SK-N-MC (cell line): Measurements from ENCODE around the gene ZNF175.

Experiments used
- DNase-seq: peaks from one replicate; pipeline ENCODE4 v3.0.0-alpha.2; 2011; ENCODE audit warnings: low read depth, low spot score
- H3K27ac ChIP-seq: fragments of 200-600 bp; sonication (generic); 2 replicates; pipeline ENCODE4 v1.5.1; 2016; ENCODE audit warnings: mixed run types
- H3K36me3 ChIP-seq: fragments of 200-600 bp; sonication (generic); 2 replicates; pipeline ENCODE4 v1.6.1; 2017; ENCODE audit warnings: antibody characterized with exemption, low read length, mixed read lengths; ENCODE audit not compliant: insufficient read depth
- H3K4me3 ChIP-seq: fragments of 200-600 bp; sonication (generic); 2 replicates; pipeline ENCODE4 v1.5.1; 2016
- H3K9ac ChIP-seq: fragments of 200-600 bp; sonication (generic); 2 replicates; pipeline ENCODE4 v1.8.0; 2017; ENCODE audit warnings: mixed run types, mixed read lengths; ENCODE audit not compliant: insufficient read length
- H3K9me3 ChIP-seq: fragments of 200-600 bp; sonication (generic); 2 replicates; pipeline ENCODE4 v1.6.1; 2017; ENCODE audit warnings: low read depth, mild to moderate bottlenecking, antibody characterized with exemption, low read length, moderate library complexity, mixed read lengths
- EZH2 ChIP-seq: fragments of 200-600 bp; sonication (generic); IDR thresholded peaks from one replicate; pipeline ENCODE4 v1.6.1; 2017; ENCODE audit warnings: antibody characterized with exemption
- FOXP2 ChIP-seq: optimal IDR thresholded peaks from 2 replicates; pipeline ENCODE3; 2011; ENCODE audit warnings: mild to moderate bottlenecking, moderate library complexity; ENCODE audit not compliant: insufficient read depth; ENCODE audit errors: extremely low read length, control extremely low read depth
- POLR2AphosphoS5 ChIP-seq: IDR thresholded peaks from 2 replicates; pipeline ENCODE4 v1.6.1; 2012; ENCODE audit warnings: mild to moderate bottlenecking, low read depth, low read length, borderline replicate concordance

ZNF175 gene

DNA sequence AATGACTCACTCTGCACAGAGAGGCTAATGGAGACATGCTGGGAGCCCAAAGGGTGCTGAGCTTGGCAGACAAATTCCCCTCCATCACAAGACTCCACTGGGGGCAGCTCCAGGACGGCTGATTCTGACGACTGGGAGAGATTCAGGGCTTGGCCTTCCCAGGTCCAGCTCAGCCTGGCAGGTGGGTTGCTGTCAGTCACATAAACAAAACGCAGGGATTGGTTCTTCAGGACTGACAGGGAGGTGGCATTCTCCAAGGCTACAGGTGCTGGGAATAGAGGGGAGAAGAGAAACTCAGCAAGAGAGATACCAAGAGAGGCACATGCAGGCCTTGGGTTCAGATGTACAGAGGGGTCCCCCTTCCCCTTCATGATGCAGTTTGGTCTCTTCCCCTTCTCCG, 10.7 kb upstream of the ZNF175 start:
- TF ChIP-seq FOXP2 (no peak), POLR2AphosphoS5 (no peak), EZH2 (no peak)
- no peak overlapping the region for H3K9ac ChIP-seq

DNA sequence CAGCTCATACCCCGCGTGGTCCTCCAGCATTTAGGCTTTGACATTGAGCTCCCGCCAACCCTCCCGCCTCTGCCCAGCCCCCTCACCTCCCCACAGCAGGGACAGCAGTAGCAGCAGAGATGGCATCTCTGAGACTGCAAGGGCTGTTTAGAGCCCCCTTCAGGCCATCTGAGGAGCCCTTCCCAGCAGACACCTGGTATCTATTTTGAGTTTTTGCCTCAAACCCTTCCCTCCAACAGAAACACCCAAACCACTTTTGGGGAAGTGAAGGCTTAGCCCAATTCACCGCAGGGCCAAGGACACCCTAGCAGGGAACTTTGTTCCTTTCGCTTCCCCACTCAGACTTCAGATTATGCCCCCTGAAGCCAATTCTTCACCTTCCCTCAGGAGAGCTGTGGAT, 6.3 kb upstream of the ZNF175 start:
- no peak for TF ChIP-seq POLR2AphosphoS5
- TF ChIP-seq FOXP2, result no peak
- no peak for TF ChIP-seq EZH2
- no peak for DNase-seq
- no peak overlapping the region for H3K4me3 ChIP-seq
- H3K36me3 ChIP-seq, result no peaks in the 10 kb centered on the region
- no peak overlapping the region for H3K9ac ChIP-seq
- no peak overlapping the region for H3K27ac ChIP-seq
- H3K9me3 ChIP-seq, result no peaks in the 10 kb centered on the region

More for the DNA sequence above, 10.7 kb upstream of the ZNF175 start:
- Histone ChIP-seq H3K36me3 (no peaks in the 10 kb centered on the region), H3K27ac (no peak overlapping the region), H3K9me3 (no peaks in the 10 kb centered on the region), H3K4me3 (no peak overlapping the region)
- no peak for DNase-seq

DNA sequence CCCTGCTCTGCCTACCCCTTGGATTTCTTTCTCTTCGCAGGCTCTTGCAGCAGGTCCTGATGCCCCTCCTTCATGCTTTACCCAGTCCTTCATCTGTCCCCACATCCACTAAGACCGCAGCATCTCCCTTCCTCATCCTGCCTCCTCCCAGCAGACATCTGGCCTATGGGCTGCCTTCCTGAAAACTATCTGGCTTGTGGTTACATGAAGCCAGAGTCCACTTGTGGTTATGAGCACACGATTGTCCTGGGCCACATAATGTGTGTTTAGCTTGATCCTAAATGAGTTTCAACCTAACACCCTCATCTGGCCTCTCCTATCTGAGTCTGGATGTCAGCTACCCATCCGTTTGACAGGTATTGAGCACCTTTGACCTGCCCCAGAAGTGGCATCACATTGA, 5.5 kb upstream of the ZNF175 start:
- TF ChIP-seq POLR2AphosphoS5, result no peak
- no peak for TF ChIP-seq FOXP2
- TF ChIP-seq EZH2, result no peak

DNA sequence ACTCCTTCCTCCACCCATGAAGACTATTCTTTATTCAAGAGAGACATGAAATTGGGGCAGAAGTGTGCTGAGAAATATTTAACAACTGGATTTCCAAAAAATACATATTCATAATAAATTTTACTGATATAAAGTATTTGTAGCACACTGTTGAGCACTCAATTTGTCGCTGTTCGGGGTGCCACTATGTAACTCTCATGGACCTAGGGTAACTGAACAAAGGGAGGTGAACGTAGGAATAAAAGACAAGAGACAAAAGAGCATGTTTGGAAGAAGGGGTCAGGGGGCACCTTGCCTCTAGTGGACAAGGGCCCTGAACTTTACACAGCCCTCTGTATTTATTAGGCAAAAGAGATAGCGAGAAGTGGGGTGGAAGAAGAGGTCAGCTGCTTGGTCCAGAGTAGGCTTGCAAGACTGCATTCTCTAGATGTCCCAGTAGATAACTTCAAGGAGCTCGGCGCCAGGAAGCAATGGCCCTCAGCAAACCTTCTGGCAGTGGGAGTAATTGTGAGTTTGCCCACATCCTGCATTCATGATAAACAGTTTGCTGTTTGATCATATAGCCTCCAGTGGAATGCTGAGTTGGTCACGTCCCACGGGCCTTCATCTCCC, 4.5 kb upstream of the ZNF175 start:
- Histone ChIP-seq H3K27ac (no peak overlapping the region), H3K9me3 (no peaks in the 10 kb centered on the region), H3K9ac (no peak overlapping the region), H3K36me3 (no peaks in the 10 kb centered on the region), H3K4me3 (no peak overlapping the region)
- DNase-seq, result no peak
- no peak for TF ChIP-seq FOXP2
- TF ChIP-seq POLR2AphosphoS5, result no peak
- TF ChIP-seq EZH2, result no peak

More for the DNA sequence above, 5.5 kb upstream of the ZNF175 start:
- Histone ChIP-seq H3K27ac (no peak overlapping the region), H3K9ac (no peak overlapping the region), H3K36me3 (no peaks in the 10 kb centered on the region), H3K4me3 (no peak overlapping the region), H3K9me3 (no peaks in the 10 kb centered on the region)
- no peak for DNase-seq

DNA sequence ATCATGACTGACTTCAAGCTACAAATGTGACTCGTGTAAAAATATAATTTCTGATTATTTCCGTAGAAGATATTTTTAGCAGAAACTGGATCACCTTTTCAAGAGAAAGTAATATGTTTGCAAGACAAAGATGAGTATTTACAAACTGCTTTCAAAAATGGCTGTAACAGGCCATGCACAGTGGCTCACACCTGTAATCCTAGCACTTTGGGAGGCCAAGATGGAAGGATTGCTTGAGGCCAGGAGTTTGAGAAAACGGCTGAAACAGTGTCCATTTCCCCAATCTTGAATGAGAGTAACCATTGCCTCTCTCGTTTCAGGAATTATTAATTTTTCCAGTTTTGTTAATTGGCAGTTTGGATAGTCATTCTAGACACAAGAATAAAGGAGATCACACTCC, 3.5 kb upstream of the ZNF175 start:
- H3K36me3 ChIP-seq, result no peaks in the 10 kb centered on the region
- no peak overlapping the region for H3K27ac ChIP-seq
- H3K9ac ChIP-seq, result no peak overlapping the region
- H3K9me3 ChIP-seq, result no peaks in the 10 kb centered on the region
- no peak overlapping the region for H3K4me3 ChIP-seq
- TF ChIP-seq FOXP2, result no peak
- TF ChIP-seq POLR2AphosphoS5, result no peak
- no peak for DNase-seq

DNA sequence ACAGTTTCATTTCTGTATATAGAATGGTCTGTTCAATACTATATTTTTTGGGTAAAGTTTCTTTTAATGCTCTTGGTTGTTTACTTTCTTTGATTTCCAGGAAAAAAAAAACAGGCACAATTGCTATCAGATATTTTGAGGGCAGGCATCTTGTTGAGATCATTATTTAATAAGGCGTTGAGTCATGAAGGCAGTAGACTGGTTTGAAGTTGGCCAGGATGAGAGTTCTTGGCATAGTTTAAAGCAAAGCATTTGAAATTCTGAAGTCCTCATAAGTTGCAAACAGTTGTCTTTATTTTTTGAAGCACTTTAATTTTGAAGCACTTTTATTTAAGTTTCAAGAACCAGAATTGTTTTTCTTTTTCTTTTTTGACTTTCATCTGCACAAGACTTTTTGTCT, 2.6 kb upstream of the ZNF175 start:
- Histone ChIP-seq H3K36me3 (no peaks in the 10 kb centered on the region; the same call in 1 of the 2 replicates), H3K4me3 (no peak overlapping the region), H3K9ac (no peak overlapping the region), H3K9me3 (no peaks in the 10 kb centered on the region), H3K27ac (no peak overlapping the region)
- DNase-seq, result no peak
- no peak for TF ChIP-seq EZH2
- no peak for TF ChIP-seq FOXP2
- no peak for TF ChIP-seq POLR2AphosphoS5

DNA sequence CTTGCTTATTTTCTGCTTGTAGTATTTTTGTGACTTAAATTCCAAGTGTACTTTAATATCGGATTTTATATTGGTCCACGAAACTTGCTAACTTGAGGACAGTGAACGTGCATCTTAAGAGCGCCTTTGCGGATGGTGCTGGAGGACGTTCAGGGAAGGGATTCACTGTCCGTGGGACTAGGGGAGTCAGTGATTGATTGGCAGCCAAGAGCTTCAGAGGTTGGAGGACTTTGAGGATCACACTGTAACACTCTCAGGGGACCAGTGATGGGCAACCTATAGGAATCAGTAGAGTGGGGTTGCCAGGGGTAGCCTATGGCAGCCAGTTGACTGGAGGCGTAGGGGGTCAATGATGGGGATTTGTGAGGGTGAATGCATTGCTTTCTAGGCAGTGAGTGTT, 516 bp downstream of the ZNF175 start:
- peaks cover 6% of the 10 kb centered on the region; the same call in 1 of the 2 replicates for H3K36me3 ChIP-seq
- no peak overlapping the region for H3K27ac ChIP-seq
- peak overlapping the region; percentile 69 for H3K9ac ChIP-seq
- no peaks in the 10 kb centered on the region for H3K9me3 ChIP-seq
- no peak for TF ChIP-seq FOXP2
- no peak for TF ChIP-seq POLR2AphosphoS5
- no peak for TF ChIP-seq EZH2
- H3K4me3 ChIP-seq, result peak overlapping the region; percentile 80
- DNase-seq, result no peak

DNA sequence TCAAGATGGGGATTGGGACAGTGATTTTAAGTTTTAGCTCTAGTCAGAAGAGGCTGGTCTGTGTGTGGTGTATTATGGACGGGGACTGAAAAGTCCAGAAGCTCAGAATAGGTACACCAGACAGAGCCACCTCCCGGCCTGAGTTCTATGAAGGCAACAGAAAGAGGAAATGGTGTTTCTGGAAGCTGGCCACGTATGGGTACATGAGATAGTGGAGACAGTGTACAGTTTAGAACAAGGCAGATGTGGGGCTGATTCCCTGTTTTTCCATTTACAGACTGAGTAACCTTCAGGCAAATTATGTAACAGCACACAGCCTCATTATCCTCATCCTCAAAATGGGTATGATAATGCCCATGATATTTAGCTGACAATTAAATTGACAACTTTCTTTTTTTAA, 1.3 kb downstream of the ZNF175 start:
- Histone ChIP-seq H3K36me3 (peaks cover 7% of the 10 kb centered on the region; the same call in 1 of the 2 replicates), H3K9me3 (no peaks in the 10 kb centered on the region), H3K4me3 (no peak overlapping the region), H3K27ac (no peak overlapping the region), H3K9ac (no peak overlapping the region)
- DNase-seq, result no peak
- no peak for TF ChIP-seq EZH2
- no peak for TF ChIP-seq POLR2AphosphoS5
- TF ChIP-seq FOXP2, result no peak

DNA sequence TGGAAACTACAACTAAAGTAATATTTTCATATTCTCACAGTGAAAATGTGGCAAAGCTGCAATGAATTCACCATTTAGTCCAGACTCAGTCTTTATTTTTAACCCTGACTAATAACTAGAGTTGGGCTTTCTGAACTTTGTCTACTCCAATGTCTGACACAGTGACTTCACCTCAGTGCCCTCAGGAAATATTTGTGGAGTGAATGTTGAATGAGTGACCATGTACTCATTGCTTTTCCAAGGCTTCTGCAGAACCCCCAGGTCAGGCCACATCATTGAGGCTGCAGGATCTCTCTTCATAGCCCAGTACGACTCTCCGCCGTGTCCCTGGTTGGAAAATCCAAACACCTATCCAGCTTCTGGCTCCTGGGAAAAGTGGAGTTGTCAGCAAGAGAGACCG, 1.8 kb downstream of the ZNF175 start:
- Histone ChIP-seq H3K27ac (no peak overlapping the region), H3K4me3 (no peak overlapping the region), H3K36me3 (peaks cover 7% of the 10 kb centered on the region; the same call in 1 of the 2 replicates), H3K9me3 (no peaks in the 10 kb centered on the region), H3K9ac (no peak overlapping the region)
- DNase-seq, result no peak
- TF ChIP-seq EZH2, result no peak
- no peak for TF ChIP-seq POLR2AphosphoS5
- no peak for TF ChIP-seq FOXP2
